AG20443 (cell line): ENCODE data around the gene VPS37B.

Experiments used
- DNase-seq: peaks from one replicate; pipeline ENCODE4 v3.0.0; 2012; ENCODE audit warnings: low spot score, mixed read lengths

The VPS37B gene

DNA sequence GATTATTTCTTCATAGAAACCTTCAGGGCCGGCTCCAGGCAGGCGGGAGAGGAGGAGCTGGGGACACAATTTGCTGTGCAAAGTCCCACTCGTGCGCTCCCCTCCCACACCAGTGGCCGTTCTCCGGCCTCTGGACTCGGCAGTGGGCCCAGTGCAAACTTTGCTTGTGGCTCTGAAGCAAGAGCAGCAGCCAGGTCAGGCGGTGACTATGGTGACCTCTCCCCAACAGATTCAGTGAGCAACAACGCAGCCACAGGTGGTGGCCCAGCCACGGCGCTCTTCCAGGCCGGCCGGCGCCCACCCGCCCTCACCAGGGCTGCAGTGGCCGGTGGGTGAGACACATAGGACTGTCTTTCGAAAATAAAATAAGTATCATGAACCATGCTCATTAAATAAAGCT lies 29.5 kb downstream of the VPS37B start:
- DNase-seq, result no peak

DNA sequence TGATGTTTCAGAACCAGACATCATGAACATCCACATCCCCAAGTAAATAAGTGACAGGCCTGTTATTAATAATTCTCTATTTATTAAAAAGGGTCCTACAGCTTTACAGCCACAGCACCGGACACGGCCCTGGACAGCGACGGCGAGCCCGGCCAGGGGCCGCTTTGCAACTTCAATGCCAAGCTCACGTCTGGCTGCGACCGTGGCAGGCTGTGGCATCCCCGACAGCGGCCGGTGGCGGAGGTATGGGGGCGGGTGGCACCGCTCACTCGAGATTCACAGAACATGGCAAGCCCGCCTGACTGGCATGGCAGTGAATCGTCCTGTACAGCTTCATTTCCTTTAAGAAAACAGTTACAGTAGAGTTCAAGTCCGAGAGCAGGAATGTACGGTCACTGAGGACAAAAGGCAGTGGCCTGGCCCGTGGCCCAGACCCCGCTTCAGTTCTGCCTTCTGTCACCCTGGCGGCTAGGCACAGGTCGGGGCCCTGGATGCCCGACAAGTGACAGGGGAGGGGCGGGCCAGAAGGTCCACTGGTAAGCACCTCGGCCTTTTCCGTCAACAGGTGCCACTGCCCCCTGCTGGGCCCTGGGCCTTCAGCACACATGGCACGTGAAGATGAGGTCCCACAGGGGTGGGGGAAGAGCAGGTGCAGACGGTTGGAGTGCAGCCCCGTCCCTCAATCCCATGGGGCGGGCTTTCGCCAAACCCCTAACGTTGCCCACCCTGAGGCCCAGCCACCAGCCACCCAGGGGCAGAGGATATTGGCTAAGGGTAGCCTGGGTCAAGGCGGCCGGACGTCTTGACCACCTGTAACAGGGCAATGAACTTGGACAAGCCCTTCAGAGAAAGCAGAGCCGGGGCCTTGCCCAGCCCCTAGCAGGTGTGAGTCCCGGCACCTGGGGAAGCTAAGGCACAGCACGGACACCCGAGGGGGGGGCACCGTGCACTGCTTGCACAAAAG lies 30.4 kb downstream of the VPS37B start:
- DNase-seq, result no peak

GRCh38 chr12:122864894-122865253 lies 31.1 kb downstream of the VPS37B start:
- no peak for DNase-seq

GRCh38 chr12:122862872-122863701 lies 32.8 kb downstream of the VPS37B start:
- no peak for DNase-seq

- no peak for DNase-seq
Measured at GRCh38 chr12:122862110-122862634, 33.8 kb downstream of the VPS37B start.

DNA sequence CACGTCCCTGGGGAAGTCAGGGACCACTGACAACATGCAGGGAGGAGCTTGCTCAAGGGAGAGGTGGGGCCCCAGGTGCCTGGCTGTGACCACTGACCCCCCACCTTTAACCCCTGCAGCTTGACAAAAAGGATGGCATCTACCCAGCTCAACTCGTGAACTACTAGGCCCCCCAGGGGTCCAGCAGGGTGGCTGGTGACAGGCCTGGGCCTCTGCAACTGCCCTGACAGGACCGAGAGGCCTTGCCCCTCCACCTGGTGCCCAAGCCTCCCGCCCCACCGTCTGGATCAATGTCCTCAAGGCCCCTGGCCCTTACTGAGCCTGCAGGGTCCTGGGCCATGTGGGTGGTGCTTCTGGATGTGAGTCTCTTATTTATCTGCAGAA lies 34.3 kb downstream of the VPS37B start:
- no peak for DNase-seq

DNA sequence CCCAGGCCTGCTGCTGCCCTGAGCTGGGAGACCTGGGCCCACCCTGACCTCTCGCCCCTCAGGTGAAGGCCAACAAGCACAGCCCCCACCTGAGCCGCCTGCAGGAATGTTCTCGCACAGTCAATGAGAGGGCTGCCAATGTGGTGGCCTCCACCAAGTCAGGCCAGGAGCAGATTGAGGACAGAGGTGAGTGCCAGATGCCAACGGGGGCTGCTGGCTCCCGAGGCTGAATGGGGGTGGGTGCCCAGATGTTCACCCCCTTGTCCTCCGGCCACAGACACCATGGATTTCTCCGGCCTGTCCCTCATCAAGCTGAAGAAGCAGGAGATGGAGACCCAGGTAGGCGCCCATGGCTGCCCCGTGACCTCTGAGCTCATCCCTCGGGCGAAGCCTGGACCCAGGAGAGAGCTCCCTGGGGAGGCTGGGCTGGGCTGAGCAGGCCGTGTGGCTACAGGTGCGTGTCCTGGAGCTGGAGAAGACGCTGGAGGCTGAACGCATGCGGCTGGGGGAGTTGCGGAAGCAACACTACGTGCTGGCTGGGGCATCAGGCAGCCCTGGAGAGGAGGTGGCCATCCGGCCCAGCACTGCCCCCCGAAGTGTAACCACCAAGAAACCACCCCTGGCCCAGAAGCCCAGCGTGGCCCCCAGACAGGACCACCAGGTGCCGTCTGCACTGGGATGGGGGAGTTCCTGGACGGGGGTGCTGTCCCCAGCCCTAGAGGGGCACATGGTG lies 34.9 kb downstream of the VPS37B start:
- DNase-seq, result no peak

GRCh38 chr12:122860040-122860853 lies 35.7 kb downstream of the VPS37B start:
- DNase-seq, result peak; percentile 90

- no peak for DNase-seq
Measured at GRCh38 chr12:122859303-122860039, 36.5 kb downstream of the VPS37B start.

DNA sequence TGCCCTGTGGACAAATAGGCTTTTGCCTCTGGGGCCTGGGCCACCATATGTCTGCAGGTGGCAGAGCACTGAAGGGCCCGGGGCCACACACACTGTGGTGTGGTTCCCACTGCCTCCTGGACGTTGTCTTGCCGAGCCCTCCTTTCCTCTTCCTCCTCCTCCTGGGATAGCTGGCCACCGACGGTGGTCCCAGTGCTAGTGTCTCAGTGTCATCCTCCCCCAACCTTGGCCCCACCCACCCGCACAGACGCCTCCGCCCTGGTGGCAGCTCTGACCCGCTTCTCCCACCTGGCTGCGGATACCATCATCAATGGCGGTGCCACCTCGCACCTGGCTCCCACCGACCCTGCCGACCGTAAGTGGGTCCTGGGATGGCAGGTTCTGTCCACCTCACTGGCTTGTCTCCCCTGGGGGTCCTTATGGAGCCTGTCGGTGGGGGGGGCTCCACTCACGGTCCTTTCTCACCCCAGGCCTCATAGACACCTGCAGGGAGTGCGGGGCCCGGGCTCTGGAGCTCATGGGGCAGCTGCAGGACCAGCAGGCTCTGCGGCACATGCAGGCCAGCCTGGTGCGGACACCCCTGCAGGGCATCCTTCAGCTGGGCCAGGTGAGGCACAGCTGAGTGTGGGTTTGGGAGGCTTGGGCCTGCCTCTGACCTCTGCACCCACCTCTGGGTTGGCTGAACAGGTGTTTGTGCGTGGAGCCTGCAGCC lies 37.2 kb downstream of the VPS37B start:
- DNase-seq, result no peak

DNA sequence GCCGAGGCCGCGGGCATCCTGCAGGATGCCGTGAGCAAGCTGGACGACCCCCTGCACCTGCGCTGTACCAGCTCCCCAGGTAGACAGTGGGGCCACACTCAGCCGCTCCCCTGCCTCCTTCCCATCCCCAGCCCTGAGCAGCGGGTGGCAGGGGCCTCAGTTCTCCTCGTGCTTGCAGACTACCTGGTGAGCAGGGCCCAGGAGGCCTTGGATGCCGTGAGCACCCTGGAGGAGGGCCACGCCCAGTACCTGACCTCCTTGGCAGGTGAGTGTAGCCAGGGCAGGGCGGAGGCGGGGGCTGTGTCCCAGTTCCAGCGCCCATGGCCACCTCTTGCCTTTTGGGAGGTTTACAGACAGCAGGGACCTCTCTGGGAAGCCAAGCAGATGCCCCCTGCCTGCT lies 37.8 kb downstream of the VPS37B start:
- no peak for DNase-seq

- DNase-seq, result no peak
Measured at GRCh38 chr12:122856999-122857671, 38.8 kb downstream of the VPS37B start.

DNA sequence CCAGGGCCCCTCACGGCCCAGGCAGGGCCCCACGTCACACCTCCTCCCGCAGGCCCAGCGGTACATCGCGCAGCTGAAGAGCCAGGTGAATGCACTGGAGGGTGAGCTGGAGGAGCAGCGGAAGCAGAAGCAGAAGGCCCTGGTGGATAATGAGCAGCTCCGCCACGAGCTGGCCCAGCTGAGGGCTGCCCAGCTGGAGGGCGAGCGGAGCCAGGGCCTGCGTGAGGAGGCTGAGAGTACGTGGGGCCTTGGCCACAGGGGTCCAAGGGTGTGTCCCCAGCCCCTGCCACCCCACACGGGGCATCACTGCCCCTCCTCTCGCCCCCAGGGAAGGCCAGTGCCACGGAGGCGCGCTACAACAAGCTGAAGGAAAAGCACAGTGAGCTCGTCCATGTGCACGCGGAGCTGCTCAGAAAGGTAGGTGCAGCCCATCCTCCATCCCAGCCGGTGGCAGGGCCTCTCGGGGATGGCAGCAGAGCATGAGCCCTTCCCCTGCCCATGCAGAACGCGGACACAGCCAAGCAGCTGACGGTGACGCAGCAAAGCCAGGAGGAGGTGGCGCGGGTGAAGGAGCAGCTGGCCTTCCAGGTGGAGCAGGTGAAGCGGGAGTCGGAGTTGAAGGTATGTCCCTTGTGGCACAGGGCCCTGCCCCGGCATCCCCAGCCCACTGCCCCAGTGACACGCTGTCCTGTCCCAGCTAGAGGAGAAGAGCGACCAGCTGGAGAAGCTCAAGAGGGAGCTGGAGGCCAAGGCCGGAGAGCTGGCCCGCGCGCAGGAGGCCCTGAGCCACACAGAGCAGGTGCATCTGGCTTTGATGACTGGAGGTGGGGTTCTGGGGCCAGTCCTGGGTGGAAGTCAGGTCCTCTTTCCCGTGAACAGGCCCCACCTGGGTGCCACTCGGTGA lies 39.7 kb downstream of the VPS37B start:
- no peak for DNase-seq

DNA sequence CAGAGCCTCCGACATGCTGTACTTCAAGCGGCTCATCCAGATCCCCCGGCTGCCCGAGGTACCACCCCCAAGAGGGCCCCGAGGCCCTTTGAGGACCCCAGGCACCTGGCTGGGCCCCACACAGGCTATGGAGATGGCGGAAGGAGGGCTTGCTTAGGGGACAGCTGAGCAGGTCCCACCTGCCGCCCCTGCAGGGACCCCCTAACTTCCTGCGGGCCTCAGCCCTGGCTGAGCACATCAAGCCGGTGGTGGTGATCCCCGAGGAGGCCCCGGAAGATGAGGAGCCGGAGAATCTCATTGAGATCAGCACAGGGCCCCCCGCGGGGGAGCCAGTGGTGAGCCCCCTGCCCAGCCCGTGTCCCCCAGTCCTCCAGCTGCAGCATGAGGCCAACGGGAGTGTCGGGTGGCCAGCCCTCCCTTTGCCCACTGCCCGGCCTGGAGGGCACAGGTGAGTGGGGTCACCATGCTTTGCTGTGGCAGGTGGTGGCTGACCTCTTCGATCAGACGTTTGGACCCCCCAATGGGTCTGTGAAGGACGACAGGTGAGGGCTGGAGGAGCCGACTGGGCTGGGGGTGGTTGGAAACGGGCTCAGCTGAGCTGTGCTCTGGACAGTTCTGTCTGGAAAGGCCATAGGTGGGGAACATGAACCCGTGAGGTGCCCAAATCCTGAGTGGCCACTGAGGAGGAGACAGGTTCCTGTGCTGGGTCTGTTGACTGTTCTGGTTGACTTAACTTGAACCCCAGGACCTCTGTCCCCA lies 40.7 kb downstream of the VPS37B start:
- no peak for DNase-seq

DNA sequence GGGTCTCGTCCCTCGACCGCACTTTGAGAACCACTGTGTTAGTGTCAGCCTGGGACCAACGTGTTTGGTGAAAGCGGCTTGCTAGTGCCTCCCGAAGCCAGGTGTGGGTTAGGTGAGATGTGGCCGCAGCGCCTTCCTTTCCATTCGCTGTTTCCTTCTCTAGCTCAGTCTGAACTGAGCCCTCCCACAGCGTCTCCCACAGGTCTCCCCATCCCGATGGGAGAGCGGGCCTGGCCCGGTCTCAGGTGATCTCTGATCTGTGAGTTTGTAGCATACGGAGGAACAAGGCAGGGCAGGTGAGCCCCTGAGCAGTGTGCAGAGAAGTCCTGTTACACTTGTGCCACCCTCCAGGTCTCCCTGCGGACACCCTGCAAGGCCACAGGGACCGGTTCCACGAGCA lies 41.4 kb downstream of the VPS37B start:
- no peak for DNase-seq

DNA sequence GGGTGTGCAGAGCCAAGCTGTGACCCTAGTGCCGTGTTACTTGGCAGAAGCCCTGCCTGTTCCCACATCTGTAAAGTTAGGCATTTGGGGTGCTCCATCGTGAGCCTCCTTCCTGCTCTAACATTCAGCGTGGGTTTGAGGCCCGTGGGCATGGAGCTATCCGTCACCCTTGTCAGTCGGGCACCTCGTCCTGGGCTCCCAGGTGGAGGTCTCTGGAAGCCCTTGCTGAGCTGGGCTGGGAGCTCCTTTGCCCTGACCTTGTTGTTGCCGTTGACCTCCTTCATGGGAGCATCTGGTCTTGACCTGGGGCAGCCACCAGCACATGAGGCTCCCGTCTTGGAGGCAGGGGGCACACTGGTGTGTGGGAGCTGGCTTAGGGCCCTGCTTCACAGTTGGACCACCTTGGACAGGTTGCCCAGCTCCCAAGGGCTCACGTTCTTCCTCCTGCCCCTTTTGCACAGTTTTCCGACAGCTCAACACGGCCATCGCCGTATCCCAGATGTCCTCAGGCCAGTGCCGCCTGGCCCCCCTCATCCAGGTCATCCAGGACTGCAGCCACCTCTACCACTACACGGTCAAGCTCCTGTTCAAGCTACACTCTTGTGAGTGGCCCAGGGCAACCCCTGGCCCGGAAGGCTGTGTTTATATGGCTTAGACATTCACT lies 42.2 kb downstream of the VPS37B start:
- no peak for DNase-seq
